NCI-H524 treated with DMSO at 0.1 percent for 48 hours (cell line): Measurements from ENCODE around the gene EFEMP2.

Source experiments
- DNase-seq: peaks from one replicate; lab custom pipeline; 2025; lab: John Stamatoyannopoulos, UW

Gene EFEMP2

DNA sequence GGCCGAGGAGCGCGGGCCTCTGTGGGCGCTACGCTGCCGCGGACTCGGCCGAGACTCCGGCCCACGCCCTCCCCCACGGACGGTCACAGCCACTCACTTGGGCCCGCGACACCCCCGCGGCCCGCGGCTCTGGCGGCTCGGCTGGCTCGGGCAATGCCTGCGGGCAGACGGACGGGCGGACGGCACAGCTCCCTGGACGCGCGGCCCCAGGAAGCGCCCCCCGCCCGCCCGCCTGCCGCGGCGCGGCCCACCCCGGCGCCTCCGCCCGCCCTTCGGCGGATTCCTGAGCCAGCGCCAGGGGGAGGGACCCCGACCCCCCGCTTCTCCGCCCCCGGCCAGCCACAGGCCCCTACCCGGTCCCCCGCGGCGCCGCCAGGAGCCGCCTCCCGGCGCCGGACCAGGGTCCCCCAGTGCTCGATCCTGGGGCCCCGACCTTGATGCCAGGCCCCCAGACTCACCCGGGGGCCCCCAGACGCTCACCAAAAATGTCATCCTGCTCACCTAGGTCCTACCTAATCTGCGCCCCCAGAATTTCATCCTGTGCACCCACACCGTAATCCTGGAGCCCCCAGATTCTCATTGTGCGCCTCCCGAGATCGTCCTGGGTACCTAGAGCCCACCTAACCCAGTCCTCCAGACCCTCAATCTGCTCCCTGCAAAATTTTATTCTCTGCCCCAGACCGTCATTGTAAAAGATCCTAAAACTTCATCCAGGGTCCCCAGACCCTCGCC is at the start of gene EFEMP2:
Gene EFEMP2 (minus strand): TSS at position 215 of the 732 bp plus-strand sequence. CDS start 446 bp downstream, outside the sequence.
- no peak for DNase-seq

DNA sequence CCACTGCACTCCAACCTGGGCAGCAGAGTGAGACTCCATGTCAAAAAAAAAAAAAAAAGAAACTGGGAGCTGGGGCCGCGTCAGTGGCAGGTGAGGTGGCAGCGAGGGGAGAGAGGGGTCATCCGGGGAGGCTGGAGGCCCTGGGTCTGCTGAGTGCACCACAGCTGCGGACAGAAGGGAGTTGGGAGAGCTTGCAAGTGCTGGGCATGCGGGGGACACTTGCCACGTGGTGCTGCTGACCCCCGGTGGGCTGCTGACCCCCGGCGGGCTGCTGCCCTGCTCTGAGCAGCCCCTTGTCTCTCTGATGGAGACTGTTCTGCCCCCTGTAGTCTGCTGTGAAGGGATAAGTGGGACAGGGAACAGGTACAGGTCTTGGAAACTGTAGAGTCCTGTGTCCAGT is 49.3 kb upstream of the EFEMP2 start:
- DNase-seq: no peak

DNA sequence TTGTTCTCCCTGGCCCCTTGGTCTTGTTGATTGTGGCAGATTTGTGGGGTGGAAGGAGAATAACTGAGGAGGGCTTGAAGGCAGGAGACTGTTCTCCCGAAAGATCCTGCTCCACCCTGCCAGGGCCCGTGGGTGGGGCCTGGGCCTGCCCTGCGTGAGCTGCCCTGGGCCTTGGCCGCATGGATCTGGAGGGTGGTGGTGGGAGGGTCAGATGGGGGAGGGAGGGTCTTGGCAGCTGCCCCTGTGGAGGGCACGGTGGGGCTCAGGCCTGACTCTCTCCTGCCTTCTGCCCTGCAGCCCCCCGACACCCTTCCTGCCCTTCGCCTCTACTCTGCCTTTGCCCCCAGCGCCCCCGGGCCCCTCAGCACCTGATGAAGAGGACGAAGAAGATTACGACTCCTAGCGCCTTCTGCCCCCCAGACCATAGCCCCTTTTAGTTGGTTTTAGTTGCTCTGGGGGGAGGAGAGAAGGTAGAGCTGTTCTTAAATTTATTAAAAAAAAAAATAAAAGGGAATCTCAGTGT is 48.5 kb upstream of the EFEMP2 start:
- DNase-seq: no peak

DNA sequence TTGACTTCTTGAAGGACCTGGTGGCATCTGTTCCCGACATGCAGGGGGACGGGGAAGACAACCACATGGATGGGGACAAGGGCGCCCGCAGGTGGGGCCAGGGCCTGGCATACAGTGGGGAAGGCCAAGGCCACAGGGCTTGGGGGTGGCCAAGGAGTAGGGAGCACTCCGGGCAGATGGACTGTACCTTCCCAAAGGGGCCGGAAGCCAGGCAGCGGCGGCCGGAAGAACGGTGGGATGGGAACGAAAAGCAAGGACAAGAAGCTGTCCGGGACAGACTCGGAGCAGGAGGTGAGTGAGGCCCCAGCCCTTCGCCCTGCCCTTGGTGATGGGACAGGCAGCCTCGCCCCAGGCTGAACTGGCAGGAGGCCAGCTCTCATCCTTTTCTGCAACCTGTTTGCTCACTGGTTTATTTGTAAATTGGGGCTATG is 47.8 kb upstream of the EFEMP2 start:
- DNase-seq: peak; percentile 15

DNA sequence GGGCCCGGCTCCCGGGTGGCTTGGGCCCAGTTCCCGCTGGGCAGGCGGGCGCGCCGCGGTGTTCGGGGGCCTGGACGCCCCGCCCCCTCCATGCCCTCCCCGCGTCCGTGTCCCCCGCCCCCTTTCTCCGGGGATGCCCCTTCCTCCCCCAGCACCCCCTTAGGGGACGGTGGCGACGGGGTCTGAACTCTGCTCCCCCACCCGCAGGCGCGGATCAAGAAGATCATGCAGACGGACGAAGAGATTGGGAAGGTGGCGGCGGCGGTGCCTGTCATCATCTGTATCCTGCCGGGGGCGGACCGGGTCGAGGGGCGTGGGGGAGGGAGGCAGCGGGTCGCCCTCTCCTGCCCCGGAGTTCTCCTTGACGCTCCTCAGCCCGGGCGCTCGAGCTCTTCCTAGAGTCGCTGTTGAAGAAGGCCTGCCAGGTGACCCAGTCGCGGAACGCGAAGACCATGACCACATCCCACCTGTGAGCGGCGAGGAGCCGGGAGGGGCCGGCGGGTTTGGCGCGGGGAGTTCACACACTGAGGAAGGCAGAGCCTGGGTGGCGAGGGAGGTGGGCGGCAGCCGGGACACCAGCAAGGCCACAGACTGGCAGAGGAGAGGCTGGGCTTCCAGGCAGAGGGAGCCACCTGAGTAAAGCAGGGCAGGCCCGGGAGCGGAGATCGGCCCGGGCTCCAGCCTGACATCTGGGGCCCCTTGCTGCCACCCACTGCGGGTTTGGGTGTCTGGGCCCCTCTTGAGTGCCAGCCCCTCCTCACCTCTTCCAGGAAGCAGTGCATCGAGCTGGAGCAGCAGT is 47.2 kb upstream of the EFEMP2 start:
- DNase-seq: no peak

DNA sequence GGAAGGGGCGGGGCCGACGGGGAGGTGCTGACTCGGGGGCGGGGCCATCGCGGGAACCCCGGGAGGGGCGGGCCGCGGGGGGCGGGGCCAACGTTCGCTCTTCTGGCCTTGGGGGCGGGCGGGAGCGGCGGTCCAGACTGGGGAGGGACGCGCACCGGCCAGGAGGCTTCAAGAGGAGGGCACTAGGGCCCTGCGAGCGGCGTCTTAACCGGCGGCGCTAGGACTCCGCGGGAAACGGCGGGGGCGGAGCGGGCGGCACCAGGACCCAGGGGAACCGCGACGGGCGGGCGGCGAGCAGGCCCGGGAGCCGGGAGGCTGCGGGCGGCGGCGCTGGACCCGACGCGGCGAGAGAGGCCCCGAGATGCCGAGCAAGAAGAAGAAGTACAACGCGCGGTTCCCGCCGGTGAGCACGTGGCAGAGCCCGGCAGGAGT is 46.6 kb upstream of the EFEMP2 start, which contains the start of gene DRAP1:
Gene DRAP1 (plus strand): TSS at position 286 of the 432 bp plus-strand sequence. CDS start 76 bp downstream, at position 362.
- DNase-seq: peak; percentile 68

DNA sequence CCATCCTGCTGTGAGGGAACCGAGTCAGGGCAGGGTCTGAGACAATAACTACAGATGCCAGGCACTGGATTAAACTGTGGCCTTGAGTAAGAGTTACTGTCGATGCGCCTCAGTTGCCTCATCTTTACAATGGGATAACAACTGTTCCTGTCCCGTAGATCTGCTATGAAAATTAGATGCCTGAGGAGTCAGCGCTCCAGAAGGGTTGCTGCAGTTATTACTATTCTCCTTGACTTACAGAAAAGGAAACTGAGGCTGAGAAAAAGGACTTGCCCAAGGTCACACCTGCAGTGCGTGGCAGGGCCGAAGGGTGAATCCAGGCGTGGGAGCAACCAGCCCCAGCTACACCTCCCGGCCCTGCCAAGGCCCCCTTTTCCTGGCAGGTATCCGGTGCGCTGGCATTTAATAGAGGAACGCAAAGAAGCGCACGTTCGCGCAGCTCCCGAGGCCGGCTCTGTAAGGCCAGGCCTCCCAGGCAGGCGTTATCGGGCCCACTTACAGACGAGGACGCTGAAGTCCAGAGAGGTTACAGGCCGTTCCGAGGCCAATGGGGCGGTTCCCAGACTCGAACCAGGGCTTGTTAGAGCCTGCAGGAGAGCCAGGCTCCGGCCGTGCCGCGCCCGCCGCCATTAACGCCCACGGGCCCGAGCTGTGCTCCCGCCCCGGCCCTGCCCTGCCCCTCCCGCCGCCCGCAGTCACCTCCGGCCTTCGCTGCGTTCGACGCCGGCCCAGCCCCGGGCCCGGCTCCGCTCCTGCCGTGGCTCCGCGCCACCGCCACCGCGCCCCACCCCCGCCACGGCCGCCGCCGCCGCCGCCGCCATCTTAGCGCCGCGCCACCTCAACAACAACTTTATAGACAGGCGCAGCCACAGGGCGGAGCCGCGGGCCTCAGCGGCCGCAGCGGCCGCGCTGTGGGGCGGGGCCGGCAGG is 45.9 kb upstream of the EFEMP2 start, which contains the start of gene C11orf68:
Gene C11orf68 (minus strand): TSS at position 852 of the 930 bp plus-strand sequence. CDS start 31 bp downstream, at position 821.
- no peak for DNase-seq

DNA sequence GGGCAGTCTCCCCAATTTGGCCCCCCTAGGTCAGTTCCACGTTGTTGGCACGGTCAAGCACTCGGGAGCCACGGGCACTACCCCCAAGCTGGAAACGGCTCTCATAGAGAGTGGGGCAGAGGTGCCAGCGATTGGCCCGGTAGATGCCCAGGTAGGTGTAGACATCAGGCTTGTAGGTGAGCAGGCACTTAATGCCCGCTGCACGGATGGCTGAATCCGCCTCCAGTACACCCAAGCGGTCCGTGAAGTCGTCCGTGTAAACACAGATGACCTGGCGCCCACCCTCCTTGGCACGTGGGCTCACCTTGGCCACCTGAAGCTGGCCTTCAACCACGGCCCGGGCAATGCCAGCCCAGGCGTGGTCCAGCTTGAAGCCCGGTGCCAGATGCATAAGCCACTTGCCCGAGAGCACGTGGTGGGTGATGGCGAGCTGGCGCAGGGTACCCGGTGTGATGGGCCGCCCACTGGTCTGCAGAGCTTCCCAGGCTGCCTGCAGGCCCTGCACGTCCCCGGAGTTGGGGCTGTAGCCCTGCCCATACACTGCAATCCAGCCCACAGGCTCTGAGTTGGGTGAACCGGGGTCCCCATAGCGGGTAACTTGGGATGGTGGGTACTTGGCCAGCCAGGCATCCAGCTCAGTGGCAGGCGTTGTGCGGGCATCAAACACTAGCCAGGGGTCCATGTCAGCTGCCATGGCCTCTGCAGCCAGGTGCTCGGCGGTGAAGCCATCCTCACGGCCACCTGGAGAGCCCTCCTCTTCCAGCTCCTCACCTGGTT is 45.0 kb upstream of the EFEMP2 start:
- no peak for DNase-seq

DNA sequence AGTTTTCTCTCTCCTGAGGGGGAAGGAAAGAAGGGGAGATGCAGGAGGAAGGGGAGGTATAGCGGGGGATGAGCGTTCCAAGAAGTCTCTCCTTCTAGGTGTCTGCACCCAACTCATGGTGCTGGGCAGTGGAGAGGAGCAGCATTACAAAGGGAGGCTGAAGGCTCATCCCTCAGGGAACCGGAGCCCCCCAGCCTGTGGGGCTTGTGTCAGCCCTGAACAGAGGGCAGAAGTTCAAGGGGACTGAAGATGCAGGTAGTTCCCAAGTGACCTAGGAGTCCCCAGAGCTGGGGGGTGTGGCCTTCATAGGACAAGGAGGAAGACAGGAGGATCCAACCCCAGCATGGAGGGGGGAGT is 44.5 kb upstream of the EFEMP2 start:
- DNase-seq: no peak

DNA sequence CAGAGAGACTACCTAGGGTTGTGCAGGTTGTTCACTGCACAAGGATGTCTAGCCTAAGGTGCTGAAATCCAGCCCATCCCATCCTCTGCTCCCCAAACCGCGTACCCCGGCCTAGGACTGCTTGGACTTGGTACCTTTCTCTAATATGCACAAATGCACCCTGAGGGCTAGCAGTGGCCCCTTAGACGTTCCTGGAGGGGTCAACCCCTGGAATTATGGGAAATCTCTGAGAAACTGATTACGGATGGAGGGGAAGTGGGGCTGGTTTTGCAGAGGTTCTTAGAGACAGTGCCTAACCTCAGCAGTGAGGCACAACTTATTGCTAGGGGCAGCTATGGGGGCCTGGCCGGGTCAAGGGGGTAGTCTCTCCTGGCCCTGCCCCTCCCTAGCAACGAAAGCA is 43.8 kb upstream of the EFEMP2 start:
- no peak for DNase-seq

DNA sequence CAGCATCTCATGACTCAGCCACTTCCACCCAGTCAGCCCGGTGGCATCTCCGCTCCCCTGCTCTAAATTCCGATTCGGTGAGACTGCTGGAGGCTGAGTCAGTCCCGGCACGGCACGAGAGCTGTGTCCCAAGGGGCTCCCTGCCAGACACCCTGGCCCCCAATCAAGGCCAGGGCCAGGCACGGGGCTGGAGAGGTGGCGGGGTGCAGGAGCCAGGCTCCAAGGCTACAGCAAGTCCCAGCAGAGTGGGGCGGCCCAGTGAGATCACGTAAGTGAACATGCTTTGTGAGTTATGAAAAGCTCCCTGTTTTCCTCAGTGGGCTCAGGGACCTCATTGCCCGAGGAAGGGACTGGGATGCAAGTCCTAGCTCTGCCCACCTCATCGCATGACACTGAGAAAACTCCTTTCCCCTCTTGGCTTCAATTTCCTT is 43.2 kb upstream of the EFEMP2 start:
- no peak for DNase-seq

DNA sequence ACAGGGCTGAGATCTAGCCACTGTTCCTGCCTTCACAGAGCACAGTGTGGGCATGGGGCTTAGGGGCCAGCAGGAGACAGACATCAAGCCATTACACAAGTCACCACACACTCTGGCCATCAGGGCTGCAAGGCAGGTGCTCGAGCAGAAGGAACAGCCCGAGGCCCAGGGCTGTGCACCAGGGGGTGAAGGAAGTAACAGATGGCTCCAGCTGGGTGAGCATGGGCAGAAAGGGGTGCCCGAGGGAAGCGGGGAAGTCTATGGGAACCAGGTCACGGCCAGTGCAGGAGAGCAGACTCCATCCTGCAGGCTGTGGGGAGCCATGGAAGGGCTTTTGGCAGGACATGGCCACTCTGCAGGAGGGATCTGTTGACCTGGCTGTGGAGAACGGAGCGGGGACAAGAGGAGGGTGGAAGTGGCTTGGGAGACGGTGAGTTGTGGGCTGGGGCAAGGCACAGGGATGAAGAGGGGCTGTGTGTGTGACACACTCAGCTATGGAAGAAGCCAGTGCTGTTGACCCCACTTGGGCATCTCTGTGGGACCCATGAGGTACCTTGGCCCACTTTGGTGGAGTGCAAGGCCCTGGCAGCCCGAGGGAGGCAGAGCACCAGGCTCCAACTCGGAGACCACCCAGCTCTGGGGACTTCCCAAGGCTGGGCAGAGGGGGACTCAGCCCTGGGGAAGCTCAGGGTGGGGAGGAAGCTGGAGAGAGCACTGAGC is 42.7 kb upstream of the EFEMP2 start:
- DNase-seq: no peak

DNA sequence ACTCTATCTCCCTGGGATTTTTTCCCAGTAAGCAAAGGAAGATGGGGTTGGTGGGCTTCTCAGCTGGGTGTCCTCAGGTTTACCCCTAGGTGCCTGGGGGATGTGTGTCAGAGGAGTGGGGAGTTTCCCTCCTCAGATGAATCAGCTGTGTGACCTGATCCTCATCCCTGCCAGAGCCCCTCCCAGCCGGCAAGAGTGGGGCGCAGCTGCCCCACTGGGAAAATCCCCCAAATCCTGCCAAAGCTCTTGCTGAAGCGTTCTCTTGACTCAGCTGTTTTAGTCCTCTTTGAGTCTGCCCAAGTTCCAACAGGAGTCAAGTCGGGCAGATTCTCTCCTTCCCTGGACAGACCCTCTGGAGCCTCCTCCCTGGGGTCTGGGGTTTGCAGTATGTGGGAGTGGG is 40.2 kb upstream of the EFEMP2 start:
- no peak for DNase-seq

DNA sequence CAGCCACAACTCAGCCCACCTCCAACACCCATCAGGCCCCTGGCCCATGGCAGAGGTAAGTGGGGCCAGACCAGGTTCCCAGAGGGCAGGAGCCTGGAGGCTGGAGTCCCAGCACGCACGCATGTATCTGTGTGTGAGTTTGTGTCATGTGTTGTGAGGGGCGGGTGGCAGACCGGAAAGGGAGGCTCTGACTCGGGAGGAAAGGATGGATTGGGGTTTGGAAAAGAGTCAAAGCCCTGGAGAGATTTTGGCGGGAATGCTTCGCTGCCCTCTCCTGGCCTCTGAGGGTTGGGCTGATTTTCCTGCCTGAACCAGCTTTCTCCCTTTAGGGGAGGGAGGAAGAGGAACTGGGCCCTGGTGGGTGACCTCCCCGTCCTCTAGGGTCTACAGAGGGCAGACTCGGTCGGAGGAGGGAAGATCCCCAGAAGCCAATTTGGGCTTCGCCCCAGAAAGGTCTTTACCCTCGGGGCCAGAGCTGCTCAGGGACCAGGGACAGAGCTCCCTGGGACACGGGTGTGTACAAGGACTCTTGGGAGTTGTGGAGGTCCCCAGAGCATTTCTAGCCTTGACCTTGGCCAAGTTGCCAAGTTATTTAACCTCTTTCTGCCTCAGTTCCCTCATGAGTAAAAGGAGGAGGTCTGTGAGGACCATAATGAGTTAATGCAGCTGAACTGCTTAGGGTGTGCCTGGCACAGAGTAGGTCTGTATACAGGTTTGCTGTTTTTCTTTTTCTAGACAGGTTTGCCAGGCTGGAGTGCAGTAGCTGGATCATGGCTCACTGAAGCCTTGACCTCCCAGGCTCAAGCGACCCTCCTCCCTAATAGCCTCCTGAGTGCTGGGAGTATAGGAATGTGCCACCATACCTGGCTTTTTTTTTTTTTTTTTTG is 39.3 kb upstream of the EFEMP2 start:
- DNase-seq: no peak

DNA sequence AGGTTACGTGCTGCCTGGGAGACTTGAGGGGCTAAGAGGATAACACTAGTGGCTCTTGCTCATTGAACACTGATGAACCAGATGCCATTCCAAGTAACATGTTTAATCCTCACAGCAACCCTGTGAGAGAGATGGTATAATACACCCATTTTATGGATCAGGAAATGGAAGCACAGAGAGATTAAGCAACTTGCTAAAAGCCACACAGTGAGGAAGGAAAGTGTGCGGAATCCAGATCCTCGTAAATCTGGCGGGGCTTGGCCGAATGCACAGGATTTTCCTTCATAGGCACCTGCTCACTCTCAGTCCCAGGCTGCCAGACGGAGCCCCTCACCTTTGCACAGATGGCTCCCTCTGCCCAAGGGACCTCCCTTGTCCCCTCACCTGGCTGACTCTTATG is 35.3 kb upstream of the EFEMP2 start:
- DNase-seq: no peak

DNA sequence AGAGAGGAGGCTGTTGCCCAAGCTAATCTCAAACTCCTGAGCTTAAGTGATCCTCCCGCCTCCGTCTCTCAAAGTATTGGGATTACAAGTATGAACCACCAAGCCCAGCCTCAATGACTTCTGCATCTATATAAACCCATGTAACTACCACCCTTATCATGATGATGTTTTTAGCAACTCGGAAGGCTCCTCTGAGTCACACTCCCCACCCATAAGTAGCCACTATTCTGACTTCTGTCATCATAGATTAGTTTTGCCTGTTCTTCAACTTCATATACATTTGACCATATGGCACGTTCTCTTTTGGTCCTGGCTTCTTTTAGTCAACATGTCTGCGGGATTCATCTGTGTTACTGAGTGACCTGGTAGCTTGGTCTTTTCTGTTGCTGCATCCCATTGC is 34.0 kb upstream of the EFEMP2 start:
- DNase-seq: no peak

DNA sequence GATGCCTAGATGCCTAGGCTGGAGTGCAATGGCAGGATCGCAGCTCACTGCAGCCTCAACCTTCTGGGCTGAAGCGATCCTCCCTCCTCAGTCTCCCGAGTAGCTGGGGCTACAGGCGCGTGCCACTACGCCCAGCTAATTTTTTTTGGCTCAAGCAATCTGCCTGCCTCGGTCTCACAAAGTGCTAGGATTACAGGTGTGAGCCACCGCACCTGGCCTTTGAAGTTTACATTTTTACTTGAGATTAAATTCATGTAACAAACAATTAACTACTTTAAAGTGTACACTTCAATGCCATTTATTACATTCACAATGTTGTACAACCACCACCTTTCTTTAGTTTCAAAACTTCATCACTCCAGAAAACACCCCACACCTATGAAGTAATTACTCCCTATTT is 31.1 kb upstream of the EFEMP2 start:
- no peak for DNase-seq

DNA sequence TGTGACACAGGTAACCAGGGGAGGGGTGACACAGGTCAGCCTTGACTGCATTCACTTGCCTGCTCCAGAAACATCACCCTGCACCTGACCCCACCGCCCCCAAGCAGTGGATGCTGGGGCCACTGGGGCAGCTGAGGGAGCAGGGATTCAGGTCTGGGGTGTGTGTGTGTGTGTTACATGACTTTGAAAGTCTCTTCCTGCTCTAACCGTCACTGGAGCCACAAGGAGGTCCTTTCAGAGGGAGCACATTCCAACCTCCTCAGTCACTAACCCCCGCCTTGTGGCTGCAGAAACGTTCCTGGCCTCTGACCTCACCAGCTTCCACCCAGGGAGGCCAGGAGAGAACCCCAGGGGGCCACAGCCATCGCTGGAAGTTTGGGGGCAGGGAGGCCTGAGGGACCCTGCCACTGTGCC is 30.5 kb upstream of the EFEMP2 start:
- DNase-seq: no peak

DNA sequence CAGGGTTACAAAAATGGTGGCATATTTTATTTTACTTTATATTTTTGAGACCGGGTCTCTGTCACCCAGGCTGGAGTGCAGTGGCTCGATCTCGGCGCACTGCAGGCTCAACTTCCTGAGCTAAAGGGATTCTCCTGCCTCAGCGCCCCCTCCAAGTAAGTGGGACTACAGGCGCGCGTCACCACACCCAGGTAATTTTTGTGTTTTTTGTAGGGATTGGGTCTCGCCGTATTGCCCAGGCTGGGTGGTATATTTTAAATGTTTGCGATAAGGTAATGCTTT is 28.2 kb upstream of the EFEMP2 start:
- no peak for DNase-seq
